HEK293 (cell line): ENCODE data around the gene DUOX1.

Experiments
- CTCF ChIA-PET: fragments of 350-600 bp; formaldehyde crosslinking; extraction: SDS; loops from one replicate; lab custom pipeline; 2021; ENCODE audit warnings: antibody characterized with exemption; lab: Yijun Ruan, JAX
- POLR2A ChIA-PET: fragments of 300-600 bp; formaldehyde crosslinking; extraction: SDS; loops from one replicate; lab custom pipeline; 2020; ENCODE audit warnings: antibody characterized with exemption, inconsistent platforms; lab: Yijun Ruan, JAX
- H3K27ac ChIP-seq: fragments of 200-500 bp; sonication (Bioruptor generic); 2 replicates; pipeline ENCODE4 v1.5.1; 2014; ENCODE audit warnings: low read depth, low read length, control low read depth, inconsistent platforms; ENCODE audit errors: extremely low read depth
- H3K36me3 ChIP-seq, 2 experiments: fragments of 200-500 bp in 1 of 2; sonication (Bioruptor generic) in 1 of 2; 1 replicate in 1 of 2; 2 replicates in 1 of 2; pipeline ENCODE4 v1.5.1; 2014 to 2017; ENCODE audit warnings: inconsistent platforms in 2 of 2, low read length in 2 of 2; ENCODE audit not compliant: control insufficient read depth in 2 of 2, insufficient read depth in 1 of 2
- H3K4me1 ChIP-seq: fragments of 200-500 bp; sonication (Bioruptor generic); 2 replicates; pipeline ENCODE4 v1.5.1; 2014; ENCODE audit warnings: mild to moderate bottlenecking, low read length, inconsistent platforms; ENCODE audit not compliant: control insufficient read depth, insufficient read depth
- H3K4me3 ChIP-seq: 2 replicates; pipeline ENCODE4 v1.5.1; 2011; ENCODE audit warnings: low read depth, mild to moderate bottlenecking, control low read depth, low read length, moderate library complexity
- H3K9me3 ChIP-seq: fragments of 200-500 bp; sonication (Bioruptor generic); 2 replicates; pipeline ENCODE4 v1.5.1; 2014; ENCODE audit warnings: low read depth, low read length, inconsistent platforms; ENCODE audit not compliant: control insufficient read depth, insufficient read depth
- ATF2 ChIP-seq: fragments of 450-650 bp; formaldehyde crosslinking; IDR thresholded peaks from 2 replicates; pipeline ENCODE4 v1.5.1; 2016; ENCODE audit warnings: missing biosample characterization, missing genetic modification characterization, low read depth
- BCL11B ChIP-seq: fragments of 450-650 bp; formaldehyde crosslinking; IDR thresholded peaks from 2 replicates; pipeline ENCODE4 v1.5.1; 2016; ENCODE audit warnings: low read depth, missing biosample characterization, missing genetic modification characterization
- BCL6B ChIP-seq: fragments of 450-650 bp; formaldehyde crosslinking; IDR thresholded peaks from 2 replicates; pipeline ENCODE4 v1.5.1; 2017; ENCODE audit warnings: missing biosample characterization, missing genetic modification characterization
- ELK4 ChIP-seq: IDR thresholded peaks from 2 replicates; pipeline ENCODE4 v1.6.1; 2011; ENCODE audit warnings: mild to moderate bottlenecking, low read depth, low read length, borderline replicate concordance
- GLI2 ChIP-seq: fragments of 450-650 bp; formaldehyde crosslinking; IDR thresholded peaks from 2 replicates; pipeline ENCODE4; 2017; ENCODE audit warnings: missing biosample characterization, missing genetic modification characterization, low read depth, borderline replicate concordance
- PRDM10 ChIP-seq: fragments of 450-650 bp; formaldehyde crosslinking; IDR thresholded peaks from 2 replicates; pipeline ENCODE4 v1.5.1; 2016; ENCODE audit warnings: missing biosample characterization, missing genetic modification characterization
- PRDM6 ChIP-seq: fragments of 450-650 bp; formaldehyde crosslinking; IDR thresholded peaks from 2 replicates; pipeline ENCODE4 v1.5.1; 2017; ENCODE audit warnings: missing biosample characterization, missing genetic modification characterization
- TCF7L2 ChIP-seq: IDR thresholded peaks from 2 replicates; pipeline ENCODE4 v1.6.1; 2011; ENCODE audit warnings: low read depth, mild to moderate bottlenecking, inconsistent platforms, low read length, moderate library complexity, borderline replicate concordance
- ZFP41 ChIP-seq: fragments of 450-650 bp; formaldehyde crosslinking; IDR thresholded peaks from 2 replicates; pipeline ENCODE4 v1.5.1; 2016; ENCODE audit warnings: missing biosample characterization, missing genetic modification characterization, borderline replicate concordance
- ZFP69B ChIP-seq: fragments of 450-650 bp; formaldehyde crosslinking; IDR thresholded peaks from 2 replicates; pipeline ENCODE4 v1.5.1; 2016; ENCODE audit warnings: missing biosample characterization, missing genetic modification characterization
- ZNF157 ChIP-seq: fragments of 450-650 bp; formaldehyde crosslinking; IDR thresholded peaks from 2 replicates; pipeline ENCODE4 v1.5.1; 2016; ENCODE audit warnings: missing biosample characterization, missing genetic modification characterization
- ZNF174 ChIP-seq: fragments of 450-650 bp; formaldehyde crosslinking; IDR thresholded peaks from 2 replicates; pipeline ENCODE4 v1.5.0; 2017; ENCODE audit warnings: missing biosample characterization, mild to moderate bottlenecking, missing genetic modification characterization
- ZNF292 ChIP-seq: fragments of 450-650 bp; formaldehyde crosslinking; IDR thresholded peaks from 2 replicates; pipeline ENCODE4 v1.5.1; 2016; ENCODE audit warnings: low read depth, missing biosample characterization, missing genetic modification characterization, borderline replicate concordance
- ZNF394 ChIP-seq: fragments of 450-650 bp; formaldehyde crosslinking; IDR thresholded peaks from 2 replicates; pipeline ENCODE4 v1.5.1; 2016; ENCODE audit warnings: missing biosample characterization, missing genetic modification characterization, mild to moderate bottlenecking, moderate library complexity, borderline replicate concordance
- ZNF473 ChIP-seq: fragments of 450-650 bp; formaldehyde crosslinking; IDR thresholded peaks from 2 replicates; pipeline ENCODE4 v1.5.1; 2017; ENCODE audit warnings: missing biosample characterization, missing genetic modification characterization
- ZNF621 ChIP-seq: fragments of 450-650 bp; formaldehyde crosslinking; IDR thresholded peaks from 2 replicates; pipeline ENCODE4 v1.5.1; 2017; ENCODE audit warnings: missing biosample characterization, missing genetic modification characterization
- ZNF654 ChIP-seq: fragments of 450-650 bp; formaldehyde crosslinking; IDR thresholded peaks from 2 replicates; pipeline ENCODE4 v1.5.1; 2016; ENCODE audit warnings: low read depth, missing biosample characterization, missing genetic modification characterization
- ZNF677 ChIP-seq: fragments of 450-650 bp; IDR thresholded peaks from 2 replicates; pipeline ENCODE4 v1.5.0; 2018; ENCODE audit warnings: missing biosample characterization, mild to moderate bottlenecking, missing genetic modification characterization, moderate library complexity
- ZSCAN16 ChIP-seq: fragments of 450-650 bp; formaldehyde crosslinking; IDR thresholded peaks from 2 replicates; pipeline ENCODE4 v1.5.1; 2016; ENCODE audit warnings: missing biosample characterization, missing genetic modification characterization
- ZSCAN30 ChIP-seq: fragments of 450-650 bp; IDR thresholded peaks from 2 replicates; pipeline ENCODE4 v1.5.1; 2018; ENCODE audit warnings: missing biosample characterization, mild to moderate bottlenecking, missing genetic modification characterization, moderate library complexity

The DUOX1 gene

GRCh38 chr15:45110256-45110820 is 19.5 kb upstream of the DUOX1 start (continued):
- TF ChIP-seq GLI2 (tag by site-specific recombination), result no peak
- TF ChIP-seq PRDM10 (tag by site-specific recombination), result no peak
- no peak for TF ChIP-seq ATF2 (tag by site-specific recombination)
- TF ChIP-seq BCL11B (tag by site-specific recombination), result no peak
- TF ChIP-seq, all 188 proteins: peak for 0

GRCh38 chr15:45111390-45112142 is 18.2 kb upstream of the DUOX1 start:
- Histone ChIP-seq H3K4me1 (no peaks in the 10 kb centered on the region), H3K27ac (no peak overlapping the region), H3K36me3 (no peaks in the 10 kb centered on the region), H3K9me3 (no peaks in the 10 kb centered on the region), H3K4me3 (no peak overlapping the region)
- ChIA-PET CTCF (interaction anchor here (0.6 to 1.3 kb wide), 2 partner anchors 52 to 518 kb away, joined by 4 read pairs; no protein-coding TSS in a partner anchor), POLR2A (no interaction called here)
- TF ChIP-seq PRDM10 (tag by site-specific recombination) (no peak), ZSCAN16 (tag by site-specific recombination) (no peak), ZFP41 (tag by site-specific recombination) (no peak), PRDM6 (tag by site-specific recombination) (no peak), ZNF157 (no peak), ZNF174 (tag by site-specific recombination) (no peak), ZNF292 (tag by site-specific recombination) (no peak), ELK4 (no peak), TCF7L2 (no peak), ZNF473 (no peak), ZFP69B (no peak), ZNF621 (no peak), ZNF394 (tag by site-specific recombination) (no peak), ZSCAN30 (tag by site-specific recombination) (no peak), ZNF654 (no peak), BCL6B (tag by site-specific recombination) (no peak), ZNF677 (tag by site-specific recombination) (no peak)
